D721Med (cell line): ENCODE data around the gene UNC50.
"Not testable (repeated sequence)": the region's sequence is repeated elsewhere in the genome, so short reads cannot be mapped to it uniquely, and the experiment has no call there.

Experiments
- DNase-seq: peaks from one replicate; pipeline ENCODE4 v3.0.0; 2011; ENCODE audit warnings: low spot score; ENCODE audit not compliant: insufficient read length
- FAIRE-seq: peaks from 2 replicates; lab custom pipeline; 2011; peaks lifted over from hg19 to GRCh38; lab: Jason Lieb, UNC
- CTCF ChIP-seq: IDR thresholded peaks from 2 replicates; pipeline ENCODE4 v1.5.1; 2012; ENCODE audit warnings: mild to moderate bottlenecking, control low read depth; ENCODE audit not compliant: insufficient read depth; ENCODE audit errors: missing control alignments

The UNC50 gene

GRCh38 chr2:98649992-98650375, 41.6 kb downstream of the UNC50 start:
- TF ChIP-seq CTCF: no peak
- DNase-seq: no peak
- FAIRE-seq: no peak

DNA sequence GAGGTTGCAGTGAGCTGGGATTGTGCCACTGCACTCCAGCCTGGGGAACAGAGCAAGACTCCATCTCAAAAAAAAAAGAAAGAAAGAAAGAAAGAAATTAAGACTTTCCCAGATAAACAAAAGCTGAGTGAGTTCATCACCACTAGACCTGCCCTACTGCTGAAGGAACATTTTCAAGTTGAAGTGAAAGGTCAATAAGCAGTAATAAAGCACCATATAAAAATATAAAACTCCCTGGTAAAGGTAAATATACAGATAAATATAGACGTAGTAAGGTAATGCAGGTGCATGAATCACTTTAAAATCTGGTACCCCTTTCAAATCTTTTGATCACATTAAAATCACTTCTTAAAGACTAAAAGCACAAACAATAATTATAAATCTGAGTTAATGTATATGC, 42.6 kb downstream of the UNC50 start:
- no peak for DNase-seq
- TF ChIP-seq CTCF: no peak
- FAIRE-seq: no peak

DNA sequence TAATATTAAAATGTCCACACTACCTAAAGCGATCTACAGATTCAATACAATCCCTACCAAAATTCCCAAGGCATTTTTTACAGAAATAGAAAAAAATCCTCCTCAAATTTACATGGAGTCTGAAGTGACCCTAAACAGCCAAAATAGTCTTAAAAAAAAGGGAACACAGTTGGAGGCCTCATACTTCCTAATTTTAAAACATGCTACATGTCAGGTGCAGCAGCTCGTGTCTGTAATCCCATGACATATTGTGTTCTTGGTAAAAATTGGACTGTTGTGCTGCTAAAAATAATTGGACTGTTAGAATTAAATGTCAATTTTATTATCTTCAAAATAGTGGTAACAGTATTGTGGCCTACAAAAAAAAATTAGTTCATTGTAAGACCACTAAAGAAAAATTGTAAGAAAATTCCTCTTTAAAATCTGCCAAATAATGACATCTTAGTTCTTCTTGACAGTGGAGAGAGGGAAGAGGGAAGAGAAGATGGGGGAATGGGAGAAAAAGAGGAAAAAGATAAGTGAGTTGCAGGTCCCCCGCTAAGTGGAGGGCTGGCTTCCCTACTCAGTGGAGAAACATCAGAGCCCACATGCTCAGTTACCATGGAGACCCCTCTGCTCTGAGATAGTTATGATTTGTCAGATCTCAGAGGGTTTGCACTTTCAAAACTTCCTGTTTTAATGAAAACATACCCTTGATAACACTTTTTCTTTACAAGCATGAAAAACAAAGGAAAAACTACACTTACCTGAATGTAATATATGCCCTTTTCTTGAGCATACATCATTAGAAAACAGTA, 46.5 kb downstream of the UNC50 start:
- TF ChIP-seq CTCF: no peak
- FAIRE-seq (no peak), DNase-seq (no peak)

DNA sequence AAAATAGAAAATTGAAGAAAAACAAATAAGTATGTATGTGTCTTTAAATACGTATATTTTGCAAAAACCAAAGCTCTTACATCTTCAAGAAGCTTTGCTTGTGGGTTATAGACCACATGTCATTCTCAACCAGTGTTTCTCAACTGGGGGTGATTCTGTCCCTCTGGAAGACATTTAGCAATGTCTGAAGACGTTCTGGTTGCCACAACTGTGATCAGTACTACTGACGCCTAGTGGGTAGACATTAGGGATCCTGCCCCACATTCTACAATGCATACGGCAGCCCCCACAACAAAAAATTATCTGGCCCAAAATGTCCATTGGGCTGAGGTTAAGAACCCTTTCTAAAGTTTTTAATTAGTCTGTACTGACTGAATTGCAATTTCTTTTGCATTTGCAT, 48.4 kb downstream of the UNC50 start:
- TF ChIP-seq CTCF: no peak
- FAIRE-seq (no peak), DNase-seq (no peak)

DNA sequence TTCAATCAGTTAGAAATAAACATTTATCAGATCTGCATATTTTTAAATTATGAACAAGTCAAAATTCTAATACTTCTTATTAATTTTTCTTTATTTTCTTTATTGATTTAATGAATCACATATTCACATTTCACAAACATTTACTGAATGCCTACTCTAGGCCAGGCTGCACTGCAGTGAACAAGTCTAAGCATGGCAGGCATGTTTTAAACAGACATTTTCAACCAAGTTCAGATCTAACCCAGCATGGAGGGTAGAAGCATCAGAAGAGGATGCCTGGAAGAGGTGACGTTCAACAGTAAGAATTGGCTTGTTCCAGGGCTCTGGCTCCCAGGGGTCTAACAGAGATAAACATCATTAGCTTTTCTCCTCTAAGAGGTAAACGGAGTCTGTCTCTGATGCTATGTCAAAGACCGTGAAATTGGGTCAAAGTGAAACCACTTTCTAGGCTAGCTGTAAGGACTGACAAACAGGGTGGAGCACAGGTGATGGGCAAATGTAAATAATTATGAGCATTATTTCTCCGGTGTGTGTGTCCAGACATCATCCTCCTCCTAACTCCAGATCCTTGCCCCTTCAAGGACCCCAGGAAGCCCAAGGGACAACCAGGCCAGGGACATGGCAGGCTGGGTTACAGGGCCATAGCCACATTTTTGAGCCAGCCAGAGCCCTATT, 50.6 kb downstream of the UNC50 start:
- TF ChIP-seq CTCF: no peak
- no peak for DNase-seq
- no peak for FAIRE-seq

GRCh38 chr2:98659491-98659840, 51.1 kb downstream of the UNC50 start:
- not testable (repeated sequence) for FAIRE-seq, DNase-seq

- no peak for DNase-seq
- no peak for TF ChIP-seq CTCF
- FAIRE-seq: no peak
Measured at GRCh38 chr2:98663511-98664090, 55.2 kb downstream of the UNC50 start.
